ENCODE data around the gene PTGIS. TPM values are rescaled to one million over a fixed set of nuclear protein-coding genes. Genes with fewer than 3 reads are reported as not detected.

Gene PTGIS
- total RNA-seq, 1 donor from 2014 or later = not detected

DNA sequence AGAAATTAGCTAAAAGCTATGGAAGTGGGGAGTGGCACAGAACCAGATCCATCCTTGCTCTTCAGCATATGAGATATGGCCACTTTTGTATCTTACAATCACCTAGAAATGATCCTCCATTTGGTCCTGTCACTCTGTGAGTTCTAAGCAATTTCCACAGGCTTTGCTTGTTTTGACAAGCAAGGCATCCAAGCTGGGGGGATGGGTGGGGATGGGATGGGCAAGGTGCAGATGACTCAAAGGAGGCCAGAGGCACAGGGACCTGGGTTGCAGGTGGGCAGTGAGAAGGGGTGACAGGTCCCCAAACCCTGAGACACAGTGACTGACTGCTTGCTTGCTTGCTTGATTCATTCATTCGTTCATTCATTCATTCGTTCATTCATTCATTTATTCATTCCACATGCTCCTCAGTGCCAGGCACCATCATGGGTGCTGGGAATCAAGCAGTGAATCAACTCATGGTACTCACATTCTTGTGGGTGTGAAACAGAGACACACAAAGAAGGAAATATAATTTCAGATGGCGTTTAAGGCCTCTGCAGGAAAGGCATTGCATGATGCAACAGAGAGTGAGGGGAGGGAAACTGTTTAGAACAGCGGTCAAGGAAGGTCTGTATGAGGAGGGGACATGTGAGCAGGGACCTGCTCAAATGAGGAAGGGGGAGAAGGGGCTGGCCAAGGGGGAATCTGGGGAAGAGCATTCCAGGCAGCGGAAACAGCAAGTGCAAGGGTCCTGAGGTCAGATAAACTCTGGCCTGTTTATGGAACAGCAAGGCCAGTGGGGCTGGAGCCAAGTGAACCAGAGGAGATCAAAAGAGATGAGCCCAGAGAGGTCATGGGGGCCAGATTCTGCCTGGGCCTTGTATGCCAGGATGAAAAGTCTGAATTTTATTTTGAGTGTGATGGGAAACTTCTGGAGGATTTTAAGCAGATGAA lies 88.9 kb downstream of the PTGIS start:
- Mint-ChIP-seq H3K27me3 (peaks cover 46% of the 10 kb centered on the region), H3K4me3 (no peak overlapping the region), H3K36me3 (ENCODE audit: low read depth) (no peaks in the 10 kb centered on the region), H3K9me3 (no peaks in the 10 kb centered on the region), H3K27ac (no peak overlapping the region), H3K4me1 (peaks cover under 1% of the 10 kb centered on the region)
- ATAC-seq (ENCODE audit: low read depth) (no peak), DNase-seq (no peak)
- ChIA-PET CTCF (interaction anchor here (0.6 kb wide), 1 partner anchor 395 kb away, joined by 3 read pairs; no protein-coding TSS in a partner anchor), POLR2A (no interaction called here)
- intact Hi-C loops (cut with micrococcal nuclease) = no loop called here
- TF ChIP-seq, protein P1, sequence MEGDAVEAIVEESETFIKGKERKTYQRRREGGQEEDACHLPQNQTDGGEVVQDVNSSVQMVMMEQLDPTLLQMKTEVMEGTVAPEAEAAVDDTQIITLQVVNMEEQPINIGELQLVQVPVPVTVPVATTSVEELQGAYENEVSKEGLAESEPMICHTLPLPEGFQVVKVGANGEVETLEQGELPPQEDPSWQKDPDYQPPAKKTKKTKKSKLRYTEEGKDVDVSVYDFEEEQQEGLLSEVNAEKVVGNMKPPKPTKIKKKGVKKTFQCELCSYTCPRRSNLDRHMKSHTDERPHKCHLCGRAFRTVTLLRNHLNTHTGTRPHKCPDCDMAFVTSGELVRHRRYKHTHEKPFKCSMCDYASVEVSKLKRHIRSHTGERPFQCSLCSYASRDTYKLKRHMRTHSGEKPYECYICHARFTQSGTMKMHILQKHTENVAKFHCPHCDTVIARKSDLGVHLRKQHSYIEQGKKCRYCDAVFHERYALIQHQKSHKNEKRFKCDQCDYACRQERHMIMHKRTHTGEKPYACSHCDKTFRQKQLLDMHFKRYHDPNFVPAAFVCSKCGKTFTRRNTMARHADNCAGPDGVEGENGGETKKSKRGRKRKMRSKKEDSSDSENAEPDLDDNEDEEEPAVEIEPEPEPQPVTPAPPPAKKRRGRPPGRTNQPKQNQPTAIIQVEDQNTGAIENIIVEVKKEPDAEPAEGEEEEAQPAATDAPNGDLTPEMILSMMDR (IDR thresholded peaks at IDR 0.05) = no peak

DNA sequence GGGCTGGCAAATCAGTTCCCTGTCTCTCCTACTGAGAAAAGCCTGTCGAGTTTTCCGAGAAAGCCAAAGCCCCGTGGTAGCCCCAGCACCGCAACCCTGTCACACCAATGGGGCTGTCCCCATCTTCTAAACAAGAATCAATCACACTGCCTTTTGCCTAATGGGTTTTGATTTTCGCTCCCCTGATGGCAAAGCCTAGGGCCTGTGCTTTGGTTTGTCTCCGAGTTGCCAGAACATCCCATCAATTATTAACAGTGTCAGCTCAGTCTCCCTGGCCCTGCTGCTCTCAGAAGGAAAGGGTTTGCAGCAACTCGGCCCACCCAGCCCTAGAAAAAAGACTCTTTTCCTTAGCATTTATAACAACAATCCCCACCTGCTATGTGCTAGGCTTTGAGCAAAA lies 89.7 kb downstream of the PTGIS start:
- intact Hi-C loops (cut with micrococcal nuclease) = no loop called here
- Mint-ChIP-seq H3K27me3 (peaks cover 45% of the 10 kb centered on the region), H3K9me3 (no peaks in the 10 kb centered on the region), H3K4me3 (no peak overlapping the region), H3K27ac (no peak overlapping the region), H3K4me1 (no peaks in the 10 kb centered on the region), H3K36me3 (ENCODE audit: low read depth) (no peaks in the 10 kb centered on the region)
- ChIA-PET POLR2A (no interaction called here), CTCF (interaction anchor here (0.6 kb wide), 1 partner anchor 396 kb away, joined by 3 read pairs; no protein-coding TSS in a partner anchor)
- TF ChIP-seq, protein P1 (IDR thresholded peaks at IDR 0.05) = no peak
- ATAC-seq (ENCODE audit: low read depth) (no peak), DNase-seq (no peak)

DNA sequence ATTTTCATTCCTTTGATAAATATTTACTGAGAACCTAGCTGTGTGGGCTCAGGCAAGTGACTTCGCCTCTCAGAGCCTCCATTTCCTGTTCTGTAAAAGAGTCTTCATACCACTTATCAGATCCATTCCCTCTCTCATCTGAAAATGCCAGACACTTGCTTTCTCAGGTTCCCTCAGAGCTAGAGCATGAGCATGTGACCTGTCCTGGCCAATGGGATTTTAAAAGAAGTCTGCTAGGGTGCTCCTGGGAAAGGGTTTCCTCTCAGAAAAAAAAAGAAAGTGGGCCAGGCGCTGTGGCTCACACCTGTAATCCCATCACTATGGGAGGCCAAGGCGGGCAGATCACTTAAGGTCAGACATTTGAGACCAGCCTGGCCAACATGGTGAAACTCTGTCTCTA lies 90.7 kb downstream of the PTGIS start:
- Mint-ChIP-seq H3K9me3 (no peaks in the 10 kb centered on the region), H3K27me3 (peaks cover 47% of the 10 kb centered on the region), H3K4me1 (no peaks in the 10 kb centered on the region), H3K4me3 (no peak overlapping the region), H3K36me3 (ENCODE audit: low read depth) (no peaks in the 10 kb centered on the region), H3K27ac (no peak overlapping the region)
- ChIA-PET CTCF (no interaction called here), POLR2A (no interaction called here)
- intact Hi-C loops (cut with micrococcal nuclease) = no loop called here
- TF ChIP-seq, protein P1 (IDR thresholded peaks at IDR 0.05) = no peak
- ATAC-seq (ENCODE audit: low read depth) = no peak
- no peak for DNase-seq

DNA sequence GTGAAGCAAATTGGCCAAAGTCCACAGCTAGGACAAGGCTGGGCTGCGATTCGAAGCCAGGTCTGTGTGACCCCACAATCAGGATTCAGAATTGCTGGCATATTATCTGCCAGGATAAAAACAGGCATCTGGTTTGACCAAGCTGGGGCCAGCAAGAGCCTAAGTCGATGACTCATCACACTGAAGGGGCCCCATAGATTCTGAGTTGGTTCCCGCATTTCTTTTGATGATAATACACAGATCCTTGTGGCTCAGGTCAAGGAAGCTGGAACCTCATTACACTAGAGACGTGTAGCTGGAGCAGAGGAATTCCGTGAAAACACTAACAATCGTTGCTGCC lies 92.0 kb downstream of the PTGIS start:
- POLR2A ChIA-PET = no interaction called here
- peaks cover 42% of the 10 kb centered on the region for H3K27me3 Mint-ChIP-seq
- no peak for ATAC-seq (ENCODE audit: low read depth)
- TF ChIP-seq, protein P1 (IDR thresholded peaks at IDR 0.05) = no peak
- no peaks in the 10 kb centered on the region for H3K36me3 Mint-ChIP-seq (ENCODE audit: low read depth)
- CTCF ChIA-PET = no interaction called here
- intact Hi-C loops (cut with micrococcal nuclease) = no loop called here
- no peak for DNase-seq
- H3K27ac Mint-ChIP-seq = no peak overlapping the region
- no peaks in the 10 kb centered on the region for H3K4me1 Mint-ChIP-seq
- H3K4me3 Mint-ChIP-seq = no peak overlapping the region
- no peaks in the 10 kb centered on the region for H3K9me3 Mint-ChIP-seq

DNA sequence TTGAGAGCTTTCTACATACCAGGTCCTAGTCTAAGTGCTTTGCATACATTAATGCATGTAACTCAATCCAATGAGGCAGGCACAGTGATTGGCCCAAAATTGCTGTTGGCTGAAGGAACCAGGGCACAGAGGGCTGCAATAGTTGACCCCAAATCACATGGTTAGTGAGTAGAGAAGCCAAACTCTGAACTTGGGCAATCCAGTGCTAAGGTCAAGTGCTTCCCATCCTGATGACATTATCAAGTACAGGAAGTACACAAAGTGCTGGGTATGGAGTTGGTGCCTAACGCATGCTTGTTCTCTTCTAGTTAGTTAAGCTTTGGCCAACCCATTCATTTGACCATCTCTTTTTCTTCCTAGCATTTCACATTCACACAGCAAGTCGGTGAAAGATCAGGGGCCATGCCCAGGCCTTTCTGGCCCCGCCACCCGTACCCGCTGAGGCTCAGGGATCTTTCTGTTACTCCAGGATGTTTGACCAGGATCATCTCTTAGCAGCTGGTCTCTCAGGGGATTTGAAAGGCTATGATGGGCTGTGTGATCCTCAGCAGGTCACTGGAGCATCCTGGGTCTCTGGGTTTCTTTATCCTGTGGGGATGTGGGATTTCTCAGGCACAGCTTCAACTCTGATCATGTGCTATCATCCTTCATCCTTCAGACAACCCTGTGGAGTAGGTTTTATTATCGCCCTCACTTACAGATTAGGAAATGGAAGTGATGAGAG lies 92.5 kb downstream of the PTGIS start:
- intact Hi-C loops (cut with micrococcal nuclease) = no loop called here

More for the DNA sequence above, 92.5 kb downstream of the PTGIS start:
- Mint-ChIP-seq H3K27ac (no peak overlapping the region), H3K36me3 (ENCODE audit: low read depth) (no peaks in the 10 kb centered on the region), H3K4me3 (no peak overlapping the region), H3K4me1 (no peaks in the 10 kb centered on the region), H3K27me3 (peaks cover 42% of the 10 kb centered on the region), H3K9me3 (no peaks in the 10 kb centered on the region)
- POLR2A ChIA-PET = no interaction called here
- DNase-seq = no peak
- ATAC-seq (ENCODE audit: low read depth) = no peak
- CTCF ChIA-PET = no interaction called here
- TF ChIP-seq, protein P1 (IDR thresholded peaks at IDR 0.05) = no peak
